Stimulated activated CD4-positive, alpha-beta T cell treated with anti-CD3 and anti-CD28 coated beads, Interleukin-2, amount 100 ng/mL, for 48 hours (primary cell): ENCODE measurements around the gene CPTP.

Source experiments
- DNase-seq, 2 donors: peaks; one replicate each; pipeline ENCODE4 v3.0.0-alpha.2; 2020

CPTP gene

DNA sequence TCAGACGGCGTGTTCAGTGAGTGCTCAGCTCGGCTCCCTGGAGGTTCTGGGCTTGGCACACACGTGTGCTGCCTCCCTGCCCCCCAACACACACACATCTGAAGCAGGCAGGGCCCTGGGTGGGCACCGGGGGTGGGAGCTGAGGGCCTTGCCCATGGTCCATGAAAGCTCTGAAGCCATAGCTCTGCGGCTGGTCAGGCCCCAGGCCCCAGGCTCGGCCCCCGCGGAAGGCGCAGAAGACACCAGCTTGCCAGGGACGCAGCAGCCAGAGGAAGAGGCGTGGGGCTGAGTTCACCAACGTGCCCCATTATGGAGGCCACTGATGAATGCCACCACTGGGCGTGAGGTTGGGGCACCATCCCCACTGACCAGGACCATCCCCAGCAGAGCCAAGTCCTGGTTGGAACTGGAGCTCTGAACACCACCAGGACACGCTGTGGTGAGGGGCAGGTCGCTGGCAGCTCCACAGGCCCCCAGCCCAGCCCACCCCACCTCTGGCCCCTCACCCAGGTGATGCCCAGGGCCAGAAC lies 46.2 kb downstream of the CPTP start:
- DNase-seq: no peak

DNA sequence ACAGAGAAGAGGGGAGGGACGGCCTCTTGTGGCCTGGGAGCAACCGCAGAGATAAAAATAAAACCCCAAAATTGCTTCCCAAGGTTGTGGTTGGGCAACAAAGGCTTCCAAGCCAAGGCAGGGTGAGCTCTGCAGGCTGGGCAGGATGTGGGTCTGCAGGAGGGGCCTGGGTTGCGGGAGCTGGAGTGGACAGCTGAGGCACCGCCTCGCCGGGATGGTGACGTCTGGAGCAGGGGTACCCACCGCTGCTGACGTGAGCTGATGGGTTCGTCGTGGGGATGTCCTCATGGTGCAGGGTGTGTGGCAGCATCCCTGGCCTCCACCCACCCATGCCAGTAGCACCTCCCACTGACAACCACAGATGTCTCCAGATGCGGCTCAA lies 46.8 kb downstream of the CPTP start:
- no peak for DNase-seq

DNA sequence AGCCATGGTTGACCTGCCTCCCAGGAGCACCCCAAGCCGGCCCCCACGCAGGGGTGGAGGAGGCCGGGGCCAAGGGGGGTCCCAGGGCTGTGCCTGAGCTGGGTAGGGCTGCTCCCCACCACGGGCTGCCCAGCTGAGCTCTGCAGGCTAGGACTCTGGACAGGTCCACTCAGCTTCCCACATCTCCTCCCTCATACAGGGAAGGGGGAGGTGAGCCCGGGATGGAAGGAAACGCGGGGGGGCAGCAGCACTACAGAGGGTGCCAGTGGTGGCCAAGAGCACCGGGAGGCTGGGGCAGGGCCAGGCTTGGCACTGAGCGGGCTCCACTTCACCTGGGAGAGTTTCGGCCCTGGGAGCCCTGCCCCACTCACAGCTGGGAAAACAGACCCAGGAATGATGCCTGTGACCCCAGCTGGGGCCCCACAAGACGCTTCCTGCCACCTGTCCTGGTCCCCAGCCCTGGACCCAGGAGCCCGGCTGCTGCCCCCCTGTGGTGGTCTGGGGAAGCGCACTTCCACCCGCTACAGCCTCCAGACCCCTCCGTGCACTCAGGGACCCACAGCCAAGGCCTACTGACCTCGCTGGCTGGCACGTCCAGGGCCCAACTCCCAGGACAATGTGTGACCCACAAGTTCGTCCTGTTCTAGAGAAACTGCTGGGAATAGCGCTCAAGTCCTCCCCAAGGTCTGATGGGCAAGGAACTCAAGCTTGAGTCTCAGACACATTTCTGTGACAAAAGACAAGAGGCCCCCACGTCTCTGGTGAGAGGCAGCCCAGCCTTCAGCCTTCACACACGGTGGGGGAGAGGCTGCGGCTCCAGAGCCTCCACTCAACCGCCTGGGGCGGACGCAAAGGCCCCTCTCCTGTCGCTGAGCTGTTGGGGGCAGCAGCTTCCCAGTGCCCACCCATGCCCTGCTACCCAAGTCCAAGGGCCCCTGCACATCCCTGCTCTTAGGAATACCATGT lies 47.4 kb downstream of the CPTP start:
- peak; percentile 83 to 87 for DNase-seq

DNA sequence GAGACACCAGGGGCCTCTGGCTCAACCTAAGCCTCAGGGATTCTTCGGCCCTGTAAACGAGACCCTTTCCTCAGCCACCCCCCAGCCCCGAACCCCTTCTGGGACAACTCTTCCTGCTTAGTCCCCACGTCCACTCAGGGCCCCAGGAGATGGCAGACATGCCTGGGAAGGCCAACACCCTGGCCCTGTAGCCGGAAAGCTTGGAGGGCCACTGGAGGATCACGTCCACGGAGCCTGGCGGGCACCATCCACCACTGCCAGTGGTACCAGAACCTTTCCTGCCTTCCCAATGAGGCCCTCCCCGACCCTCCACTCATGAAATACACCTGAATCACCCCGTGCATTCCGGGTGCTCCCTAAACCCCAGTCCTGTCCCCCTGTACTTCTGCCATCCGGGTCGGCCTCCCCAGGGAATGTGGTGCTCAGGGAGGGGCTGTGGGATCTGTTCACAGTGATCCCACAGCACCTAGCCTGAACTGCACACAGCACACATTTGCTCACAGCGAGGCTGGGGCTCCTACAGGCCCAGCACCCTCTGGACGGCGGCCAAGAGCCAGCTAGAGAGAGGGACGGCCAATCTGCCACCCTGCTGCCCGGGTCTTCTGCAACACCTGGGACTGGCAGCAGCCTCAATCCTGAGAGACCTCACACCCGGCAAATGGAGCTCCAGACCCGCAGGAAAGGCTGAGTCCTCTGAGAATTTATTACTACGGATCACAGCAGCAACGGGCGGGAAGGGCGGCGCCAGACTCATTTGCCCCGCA lies 48.6 kb downstream of the CPTP start:
- DNase-seq: no peak

DNA sequence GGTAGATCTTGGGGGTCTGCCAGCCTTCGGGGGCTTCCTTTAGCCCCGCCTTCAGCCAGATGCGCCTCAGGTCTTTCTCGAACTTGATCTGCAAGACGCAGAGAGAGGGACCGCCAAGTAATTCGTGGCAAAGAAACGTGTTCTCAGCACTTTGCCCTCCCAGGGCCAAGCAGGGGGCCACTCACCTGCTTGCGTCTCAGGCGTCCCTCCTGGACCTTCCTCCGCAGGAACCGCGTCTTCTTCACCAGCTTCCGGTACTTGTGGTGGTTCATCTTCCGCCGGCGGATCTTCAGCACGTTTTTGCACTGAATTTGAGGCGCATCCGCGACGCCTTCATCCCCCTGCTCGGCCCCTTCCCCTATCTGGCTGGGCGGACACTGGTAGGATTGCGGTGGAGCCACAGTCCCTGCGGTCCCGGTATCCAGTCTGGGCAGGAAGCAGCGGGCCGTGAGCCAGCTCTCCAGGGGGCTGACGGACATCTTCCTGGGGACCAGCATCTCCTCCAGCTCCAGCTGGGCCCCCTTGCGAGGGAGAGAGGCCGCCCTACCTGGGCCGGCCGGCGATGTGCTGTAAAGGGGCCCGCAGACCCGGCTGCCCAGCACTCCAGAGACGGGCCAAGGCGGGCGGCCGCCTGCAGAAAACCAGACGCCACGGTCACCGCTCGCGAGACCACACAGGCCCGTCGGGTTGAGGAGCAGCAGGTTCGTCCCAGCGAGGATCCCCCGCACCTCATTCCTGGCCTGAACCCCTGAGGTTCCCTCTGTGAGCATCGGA lies 49.4 kb downstream of the CPTP start:
- DNase-seq: no peak

DNA sequence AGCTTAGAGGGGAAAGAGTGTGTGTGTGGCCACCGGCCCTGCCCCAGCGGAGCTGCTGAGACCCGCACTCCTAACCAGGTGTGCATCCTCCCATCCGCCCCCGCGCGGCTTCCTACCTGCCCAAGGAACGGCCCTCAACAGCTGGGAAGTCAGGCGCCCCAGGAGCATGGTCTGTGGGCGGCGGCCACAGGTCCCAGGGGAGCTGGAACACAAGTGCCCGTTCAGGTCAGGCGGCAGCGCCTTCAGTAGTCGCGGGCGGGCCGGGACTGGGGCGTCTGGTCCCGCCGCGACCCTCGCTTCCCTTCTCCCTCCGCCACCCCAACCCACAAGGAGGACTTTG lies 50.0 kb downstream of the CPTP start:
- no peak for DNase-seq

DNA sequence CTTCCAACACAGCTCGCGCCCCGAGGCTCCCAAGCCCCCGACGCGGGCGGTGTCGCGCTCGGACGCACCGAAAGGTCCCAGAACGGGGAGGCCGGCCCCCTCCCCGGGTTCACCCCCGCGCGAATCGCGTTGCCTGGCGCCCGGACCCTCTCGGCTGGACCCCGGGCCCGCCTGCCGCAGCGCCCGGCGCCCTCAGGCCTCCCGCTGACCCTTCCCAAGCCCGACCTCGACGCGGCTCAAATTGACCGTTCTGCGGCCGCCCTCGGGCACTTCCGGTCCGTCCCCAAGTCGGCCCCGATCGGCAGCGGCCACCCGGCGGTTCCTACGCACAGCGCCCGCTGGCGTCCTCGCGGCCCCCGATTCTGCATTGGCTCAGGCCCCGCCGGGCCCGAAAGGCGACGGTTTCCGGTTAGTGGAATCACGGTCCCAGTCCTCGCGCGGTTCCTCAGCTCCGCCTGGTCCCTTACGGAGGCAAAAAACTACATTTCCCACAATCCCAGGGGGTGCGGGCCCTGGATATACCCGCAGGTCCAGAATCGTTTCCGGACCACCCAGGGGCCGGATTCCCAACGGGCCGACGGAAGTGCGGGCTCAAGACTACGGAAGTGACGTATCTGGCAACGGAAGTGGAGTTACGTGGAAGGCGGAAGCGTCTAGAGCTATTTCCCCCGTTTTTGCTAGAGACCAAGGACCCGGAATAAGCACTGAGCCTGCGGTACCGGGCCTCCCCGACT lies 50.5 kb downstream of the CPTP start, which contains the start of gene AURKAIP1:
AURKAIP1 (minus strand) TSS at position 279 of the 734 bp plus-strand sequence. CDS start 451 bp downstream, outside the sequence.
- DNase-seq: peak; percentile 91 to 92

DNA sequence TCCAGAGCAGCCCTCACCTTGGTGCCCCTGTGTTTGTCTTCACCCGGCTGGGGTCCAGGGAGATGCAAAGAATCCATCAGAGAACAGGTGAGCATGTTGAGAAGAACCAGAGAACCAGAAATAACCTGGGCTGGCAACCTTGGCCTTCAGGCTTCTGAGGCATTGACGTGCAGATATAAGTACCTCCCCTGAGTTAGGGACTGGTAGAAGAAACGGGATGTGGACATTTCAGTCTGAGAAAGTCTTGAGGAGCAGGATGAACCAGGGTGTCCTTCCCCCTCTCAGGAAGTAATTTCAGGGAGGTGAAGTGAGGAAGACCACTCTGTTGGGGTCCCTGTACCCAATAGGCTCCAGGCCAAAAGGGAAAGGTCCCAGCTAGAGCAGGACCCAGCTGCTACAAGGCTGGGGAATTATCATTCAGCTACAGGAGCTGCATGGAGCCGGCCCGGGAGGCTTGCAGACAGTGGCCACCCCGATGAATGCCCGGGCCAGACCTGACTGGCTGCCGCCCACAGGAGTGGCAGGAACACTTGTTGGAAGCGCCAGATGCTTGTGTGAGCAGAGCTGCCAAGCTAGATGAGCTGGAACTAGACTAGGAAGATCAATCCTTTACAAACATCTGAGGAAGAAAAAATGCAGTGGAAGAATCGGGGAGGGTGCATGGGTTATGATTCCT lies 52.1 kb downstream of the CPTP start:
- DNase-seq: no peak

DNA sequence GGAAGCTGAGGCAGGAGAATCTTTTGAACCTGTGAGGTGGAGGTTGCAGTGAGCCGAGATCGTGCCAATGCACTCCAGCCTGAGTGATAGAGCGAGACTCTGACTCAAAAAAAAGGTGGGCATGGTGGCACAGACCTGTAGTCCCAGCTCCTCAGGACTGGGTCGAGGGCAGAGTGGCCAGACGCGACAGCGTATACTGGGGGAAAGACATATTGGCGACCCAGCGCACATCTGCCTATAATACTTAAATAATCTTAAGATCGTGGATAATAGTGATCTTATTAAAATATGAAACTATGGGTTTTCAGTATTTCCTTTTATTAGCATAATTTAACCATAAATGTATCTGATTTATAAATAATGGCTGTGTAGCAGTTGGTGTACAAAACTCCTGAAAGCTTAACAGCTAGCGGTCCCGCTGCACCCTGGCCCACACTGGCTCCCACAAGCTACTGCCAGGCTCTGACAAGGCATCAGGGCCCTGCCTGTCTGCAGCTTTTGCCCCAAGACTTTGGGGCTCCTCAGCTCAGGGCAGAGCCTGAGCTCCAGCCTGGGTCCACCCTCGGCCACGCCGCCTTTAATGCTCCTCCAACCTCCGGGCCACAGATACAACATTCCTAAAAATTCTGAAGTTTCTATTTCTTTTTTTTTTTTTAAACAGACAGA lies 53.1 kb downstream of the CPTP start:
- DNase-seq: no peak
